DOHH2 (cell line): ENCODE measurements around the gene NOD1.

Experiments
- H3F3A ChIP-seq: fragments of 200-600 bp; sonication (generic), shearing (Covaris generic); 2 replicates; pipeline ENCODE4 v1.6.0; 2016; ENCODE audit warnings: antibody characterized with exemption, mild to moderate bottlenecking; ENCODE audit not compliant: control insufficient read depth, insufficient read depth
- H3K27ac ChIP-seq: fragments of 200-600 bp; sonication (generic); 2 replicates; pipeline ENCODE4 v1.5.1; 2014; ENCODE audit warnings: low read depth, mild to moderate bottlenecking, low read length, moderate library complexity
- H3K27me3 ChIP-seq: fragments of 200-600 bp; sonication (generic); 2 replicates; pipeline ENCODE4 v1.6.1; 2014; ENCODE audit warnings: mild to moderate bottlenecking, low read length, mixed read lengths; ENCODE audit not compliant: control insufficient read depth
- H3K36me3 ChIP-seq: fragments of 200-600 bp; sonication (generic); 2 replicates; pipeline ENCODE4 v1.6.1; 2014; ENCODE audit warnings: mild to moderate bottlenecking, low read length, moderate library complexity, mixed read lengths; ENCODE audit not compliant: control insufficient read depth
- H3K4me1 ChIP-seq: fragments of 200-600 bp; sonication (generic); 2 replicates; pipeline ENCODE4 v1.6.1; 2014; ENCODE audit warnings: mild to moderate bottlenecking, low read length, mixed read lengths; ENCODE audit not compliant: control insufficient read depth
- H3K4me2 ChIP-seq: fragments of 200-600 bp; sonication (generic); 2 replicates; pipeline ENCODE4 v1.6.0; 2014; ENCODE audit warnings: mild to moderate bottlenecking, low read length, moderate library complexity
- H3K4me3 ChIP-seq: fragments of 200-600 bp; sonication (generic); 2 replicates; pipeline ENCODE4 v1.5.1; 2014; ENCODE audit warnings: mild to moderate bottlenecking, low read length, mixed read lengths
- H3K79me2 ChIP-seq: fragments of 200-600 bp; sonication (generic); 2 replicates; pipeline ENCODE4 v1.6.1; 2014; ENCODE audit warnings: mild to moderate bottlenecking, low read length, mixed read lengths; ENCODE audit not compliant: control insufficient read depth
- H3K9me2 ChIP-seq: fragments of 200-600 bp; sonication (generic); replicated peaks from 2 replicates; pipeline ENCODE4 v1.6.1; 2014; ENCODE audit warnings: mild to moderate bottlenecking, low read length, mixed read lengths; ENCODE audit not compliant: control insufficient read depth
- H3K9me3 ChIP-seq: fragments of 200-600 bp; sonication (generic); 2 replicates; pipeline ENCODE4 v1.6.1; 2014; ENCODE audit warnings: antibody characterized with exemption, low read length, mixed read lengths; ENCODE audit not compliant: control insufficient read depth, insufficient read depth
- H4K20me1 ChIP-seq: fragments of 200-600 bp; sonication (generic); 2 replicates; pipeline ENCODE4 v1.6.0; 2014; ENCODE audit warnings: low read depth, mild to moderate bottlenecking, antibody characterized with exemption, low read length, moderate library complexity; ENCODE audit not compliant: control insufficient read depth, insufficient read depth
- EZH2phosphoT487 ChIP-seq: fragments of 200-600 bp; sonication (generic); IDR thresholded peaks from 2 replicates; pipeline ENCODE4 v1.6.1; 2017; ENCODE audit warnings: borderline replicate concordance, mild to moderate bottlenecking, antibody characterized with exemption, low read length, moderate library complexity, mixed read lengths
- TF ChIP-seq, protein P1 (sequence below): fragments of 200-600 bp; sonication (generic); IDR thresholded peaks from one replicate; pipeline ENCODE4 v1.5.1; 2014; ENCODE audit warnings: antibody characterized with exemption, mild to moderate bottlenecking, low read depth, low read length; ENCODE audit not compliant: poor library complexity, severe bottlenecking

The NOD1 gene

DNA sequence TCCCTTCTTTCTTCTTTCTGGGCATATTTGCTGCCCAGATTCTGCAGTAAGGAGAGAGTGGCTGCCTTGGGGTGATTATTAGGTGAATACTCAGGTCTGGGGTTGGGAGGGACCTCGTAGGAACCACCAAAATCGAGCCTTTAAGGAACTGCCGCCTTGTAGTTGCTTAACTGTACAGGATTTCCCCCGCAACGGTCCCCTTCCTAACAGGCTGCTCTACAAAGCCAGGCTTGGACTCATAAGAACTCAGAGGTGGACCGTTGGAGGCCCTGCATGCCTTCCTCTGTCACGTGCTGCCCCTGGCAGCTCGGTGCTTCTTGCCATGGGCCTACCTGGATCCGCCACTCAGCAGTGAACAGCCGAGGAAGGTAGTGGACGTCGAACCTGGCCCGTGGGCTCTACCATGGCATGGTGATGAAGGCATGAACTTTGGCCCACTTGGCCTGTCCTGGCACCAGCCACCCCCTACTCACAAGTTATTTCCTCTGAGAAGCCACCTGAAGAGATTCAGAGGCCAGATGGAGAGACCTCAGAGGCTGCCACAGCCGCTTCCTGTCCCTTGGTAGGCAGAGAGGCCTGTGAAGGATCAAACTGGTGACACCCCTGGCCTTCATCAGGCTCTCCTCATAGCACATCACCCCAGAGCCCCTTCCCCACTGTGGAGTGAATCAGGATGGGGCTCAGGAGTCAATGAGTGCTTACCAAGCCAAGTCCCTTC, 54.6 kb downstream of the NOD1 start:
- peaks cover 3% of the 10 kb centered on the region; the same call in 1 of the 2 replicates for H3K9me3 ChIP-seq
- no peak overlapping the region for H3K27ac ChIP-seq
- peaks cover 20% of the 10 kb centered on the region for H3K4me1 ChIP-seq
- H3K27me3 ChIP-seq, result no peaks in the 10 kb centered on the region
- peaks cover 7% of the 10 kb centered on the region; the same call in 1 of the 2 replicates for H3K36me3 ChIP-seq
- TF ChIP-seq EZH2phosphoT487, result no peak
- TF ChIP-seq, protein P1, sequence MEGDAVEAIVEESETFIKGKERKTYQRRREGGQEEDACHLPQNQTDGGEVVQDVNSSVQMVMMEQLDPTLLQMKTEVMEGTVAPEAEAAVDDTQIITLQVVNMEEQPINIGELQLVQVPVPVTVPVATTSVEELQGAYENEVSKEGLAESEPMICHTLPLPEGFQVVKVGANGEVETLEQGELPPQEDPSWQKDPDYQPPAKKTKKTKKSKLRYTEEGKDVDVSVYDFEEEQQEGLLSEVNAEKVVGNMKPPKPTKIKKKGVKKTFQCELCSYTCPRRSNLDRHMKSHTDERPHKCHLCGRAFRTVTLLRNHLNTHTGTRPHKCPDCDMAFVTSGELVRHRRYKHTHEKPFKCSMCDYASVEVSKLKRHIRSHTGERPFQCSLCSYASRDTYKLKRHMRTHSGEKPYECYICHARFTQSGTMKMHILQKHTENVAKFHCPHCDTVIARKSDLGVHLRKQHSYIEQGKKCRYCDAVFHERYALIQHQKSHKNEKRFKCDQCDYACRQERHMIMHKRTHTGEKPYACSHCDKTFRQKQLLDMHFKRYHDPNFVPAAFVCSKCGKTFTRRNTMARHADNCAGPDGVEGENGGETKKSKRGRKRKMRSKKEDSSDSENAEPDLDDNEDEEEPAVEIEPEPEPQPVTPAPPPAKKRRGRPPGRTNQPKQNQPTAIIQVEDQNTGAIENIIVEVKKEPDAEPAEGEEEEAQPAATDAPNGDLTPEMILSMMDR, result no peak
- no peaks in the 10 kb centered on the region for H4K20me1 ChIP-seq
- H3F3A ChIP-seq, result no peaks in the 10 kb centered on the region
- H3K4me3 ChIP-seq, result no peak overlapping the region
- no peak overlapping the region for H3K4me2 ChIP-seq
- no peaks in the 10 kb centered on the region for H3K79me2 ChIP-seq
- no peaks in the 10 kb centered on the region for H3K9me2 ChIP-seq

DNA sequence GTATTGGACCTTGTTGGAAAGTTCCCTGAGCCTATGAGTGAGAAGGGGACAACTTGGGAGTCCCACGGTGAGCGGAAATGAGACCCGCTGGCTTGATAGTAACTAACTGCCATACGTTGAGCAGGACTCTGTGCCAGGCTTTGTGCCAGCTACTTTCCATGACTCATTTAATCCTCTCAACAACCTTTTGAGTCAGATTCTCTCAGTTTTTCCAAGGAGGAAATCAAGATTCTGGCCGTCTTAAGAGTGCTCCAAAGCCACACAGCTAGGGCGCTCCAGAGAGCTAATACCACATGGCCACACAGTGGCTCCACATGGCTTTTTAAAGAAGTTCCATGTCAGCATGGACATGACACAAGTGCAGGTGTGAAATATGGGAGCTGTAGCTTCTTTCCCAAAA, 55.7 kb downstream of the NOD1 start:
- H3K9me2 ChIP-seq, result no peaks in the 10 kb centered on the region
- H3K4me2 ChIP-seq, result no peak overlapping the region
- peaks cover 7% of the 10 kb centered on the region; the same call in 1 of the 2 replicates for H3K36me3 ChIP-seq
- H4K20me1 ChIP-seq, result no peaks in the 10 kb centered on the region
- H3K4me1 ChIP-seq, result peaks cover 11% of the 10 kb centered on the region
- H3K4me3 ChIP-seq, result no peak overlapping the region
- no peaks in the 10 kb centered on the region for H3K79me2 ChIP-seq
- TF ChIP-seq EZH2phosphoT487, result no peak
- TF ChIP-seq, protein P1, result no peak
- peaks cover 3% of the 10 kb centered on the region; the same call in 1 of the 2 replicates for H3K9me3 ChIP-seq
- no peak overlapping the region for H3K27ac ChIP-seq
- no peaks in the 10 kb centered on the region for H3F3A ChIP-seq
- no peaks in the 10 kb centered on the region for H3K27me3 ChIP-seq

DNA sequence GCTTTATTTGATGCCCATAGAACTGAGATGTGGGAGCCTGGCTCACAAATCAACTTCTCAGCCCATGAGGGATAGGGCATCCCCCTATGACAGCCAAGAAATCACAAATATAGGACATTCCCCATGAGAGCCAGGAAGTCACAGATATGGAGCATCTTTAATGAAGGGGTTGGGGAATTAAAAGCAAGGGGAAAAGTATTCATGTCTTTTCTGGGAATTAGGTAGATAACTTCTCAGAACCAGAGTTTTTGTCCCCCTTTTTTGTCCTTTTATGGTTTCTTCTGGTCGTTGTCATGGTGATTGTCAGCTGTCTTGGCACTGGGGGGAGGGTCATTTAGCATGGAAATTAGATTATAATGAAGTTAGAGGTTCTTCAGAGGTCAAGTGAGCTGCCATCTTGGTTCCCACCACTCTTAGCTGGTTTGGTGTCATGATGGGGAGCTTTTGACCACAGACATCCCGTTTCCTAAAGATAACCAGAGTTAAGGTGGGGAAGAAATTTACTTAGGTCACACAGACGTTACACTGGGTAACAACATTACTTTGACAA, 56.9 kb downstream of the NOD1 start:
- Histone ChIP-seq H3K27me3 (no peaks in the 10 kb centered on the region), H3K9me3 (peaks cover 3% of the 10 kb centered on the region; the same call in 1 of the 2 replicates), H3K27ac (no peak overlapping the region), H3F3A (no peaks in the 10 kb centered on the region), H3K79me2 (no peaks in the 10 kb centered on the region), H3K4me1 (peaks cover 8% of the 10 kb centered on the region), H4K20me1 (no peaks in the 10 kb centered on the region), H3K4me2 (no peak overlapping the region), H3K9me2 (no peaks in the 10 kb centered on the region), H3K4me3 (no peak overlapping the region), H3K36me3 (peaks cover 7% of the 10 kb centered on the region; the same call in 1 of the 2 replicates)
- TF ChIP-seq, protein P1, result no peak
- no peak for TF ChIP-seq EZH2phosphoT487
